Measurements from ENCODE around the gene PRR35.
"Not testable (repeated sequence)": the region's sequence is repeated elsewhere in the genome, so short reads cannot be mapped to it uniquely, and the experiment has no call there.

Gene PRR35

DNA sequence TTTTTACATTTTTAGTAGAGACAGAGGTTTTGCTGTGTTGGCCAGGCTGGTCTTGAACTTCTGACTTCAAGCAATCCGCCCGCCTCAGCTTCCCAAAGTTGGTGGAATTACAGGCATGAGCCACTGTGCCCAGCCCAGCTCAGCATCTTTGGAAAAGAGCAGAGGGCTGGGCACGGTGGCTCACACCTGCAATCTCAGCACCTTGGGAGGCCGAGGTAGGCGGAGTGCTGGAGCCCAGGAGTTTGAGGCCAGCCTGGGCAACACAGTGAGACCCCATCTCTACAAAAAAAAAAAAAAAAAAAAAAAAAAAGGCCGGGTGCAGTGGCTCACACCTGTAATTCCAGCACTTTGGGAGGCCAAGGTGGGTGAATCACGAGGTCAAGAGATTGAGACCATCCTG, 37.5 kb downstream of the PRR35 start:
- not testable (repeated sequence) for DNase-seq

DNA sequence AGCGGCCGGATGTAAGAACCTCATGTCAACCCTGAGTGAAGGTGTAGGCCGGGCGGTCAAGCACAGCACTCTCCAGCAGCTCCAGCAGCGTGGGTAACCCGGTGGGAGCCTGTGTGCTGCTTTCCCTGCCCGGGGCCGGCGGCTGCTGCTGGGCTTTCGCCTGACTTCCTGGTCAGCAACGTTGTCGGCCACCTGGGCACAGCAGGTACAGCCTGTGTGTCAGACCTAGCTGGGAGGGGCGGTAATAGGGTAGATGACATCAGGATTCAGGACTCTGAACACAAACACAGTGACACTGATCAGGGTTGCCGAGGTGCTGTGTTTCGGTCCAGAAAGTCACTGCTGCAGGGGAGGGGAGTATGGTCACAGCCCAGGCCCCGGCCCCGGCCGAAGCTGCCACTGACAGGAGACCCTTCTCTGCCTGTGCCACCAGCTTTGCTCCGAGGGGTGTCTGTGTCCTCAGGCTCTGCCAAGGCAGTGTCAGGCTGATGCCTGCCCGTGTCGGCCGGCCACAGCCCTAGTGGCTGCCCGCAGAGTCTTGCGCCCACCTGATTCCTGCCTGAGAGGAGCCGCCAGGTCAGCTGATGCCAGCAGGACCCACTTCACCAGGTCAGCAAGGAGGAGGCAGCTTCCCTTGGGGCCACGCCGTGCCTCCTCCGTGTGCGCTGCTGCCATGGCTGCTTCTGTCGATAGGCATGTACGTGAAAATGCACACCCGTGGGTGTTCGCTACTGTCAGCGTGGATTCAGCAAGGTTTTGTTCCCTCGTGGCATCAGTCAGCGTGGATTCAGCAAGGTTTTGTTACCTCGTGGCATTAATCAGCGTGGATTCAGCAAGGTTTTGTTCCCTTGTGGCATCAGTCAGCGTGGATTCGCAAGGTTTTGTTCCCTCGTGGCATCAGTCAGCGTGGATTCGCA, 38.9 kb downstream of the PRR35 start:
- no peak for DNase-seq

DNA sequence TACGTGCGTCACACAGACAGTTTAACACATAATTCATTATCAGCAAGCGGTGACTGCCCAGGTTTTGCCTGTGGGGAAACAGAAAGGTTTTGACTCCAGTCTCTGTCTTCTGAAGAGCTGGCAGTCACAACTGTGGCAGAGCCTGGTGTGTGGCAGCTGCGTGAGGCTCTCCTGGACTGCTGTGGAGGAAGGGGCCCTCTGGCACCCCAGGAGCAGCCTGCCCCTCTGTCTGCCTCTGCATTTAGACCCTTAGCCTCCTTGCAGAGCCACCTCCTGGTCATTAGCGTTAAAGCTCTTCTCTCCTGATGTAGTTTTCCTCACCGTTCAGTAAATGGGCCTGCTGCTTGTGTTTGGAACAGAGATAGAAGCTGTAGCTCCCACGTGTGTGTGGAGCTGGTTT, 40.6 kb downstream of the PRR35 start:
- DNase-seq = no peak

DNA sequence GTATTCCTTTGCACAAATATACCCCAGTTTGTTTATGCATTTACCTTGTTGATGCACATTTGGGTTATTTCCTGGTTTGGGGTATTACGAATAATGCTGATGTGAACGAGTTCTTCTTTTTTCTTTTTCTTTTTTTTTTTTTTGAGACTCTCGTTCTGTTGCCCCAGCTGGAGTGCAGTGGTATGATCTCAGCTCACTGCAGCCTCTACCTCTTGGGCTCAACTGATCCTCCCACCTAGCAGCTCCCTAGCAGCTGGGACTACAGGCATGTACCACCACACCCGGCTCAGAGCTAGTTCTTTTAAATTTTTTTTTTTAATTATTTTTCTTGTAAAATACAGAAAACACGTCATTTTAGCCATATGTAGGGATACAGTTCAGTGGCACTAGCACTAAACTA, 43.7 kb downstream of the PRR35 start:
- DNase-seq = no peak

DNA sequence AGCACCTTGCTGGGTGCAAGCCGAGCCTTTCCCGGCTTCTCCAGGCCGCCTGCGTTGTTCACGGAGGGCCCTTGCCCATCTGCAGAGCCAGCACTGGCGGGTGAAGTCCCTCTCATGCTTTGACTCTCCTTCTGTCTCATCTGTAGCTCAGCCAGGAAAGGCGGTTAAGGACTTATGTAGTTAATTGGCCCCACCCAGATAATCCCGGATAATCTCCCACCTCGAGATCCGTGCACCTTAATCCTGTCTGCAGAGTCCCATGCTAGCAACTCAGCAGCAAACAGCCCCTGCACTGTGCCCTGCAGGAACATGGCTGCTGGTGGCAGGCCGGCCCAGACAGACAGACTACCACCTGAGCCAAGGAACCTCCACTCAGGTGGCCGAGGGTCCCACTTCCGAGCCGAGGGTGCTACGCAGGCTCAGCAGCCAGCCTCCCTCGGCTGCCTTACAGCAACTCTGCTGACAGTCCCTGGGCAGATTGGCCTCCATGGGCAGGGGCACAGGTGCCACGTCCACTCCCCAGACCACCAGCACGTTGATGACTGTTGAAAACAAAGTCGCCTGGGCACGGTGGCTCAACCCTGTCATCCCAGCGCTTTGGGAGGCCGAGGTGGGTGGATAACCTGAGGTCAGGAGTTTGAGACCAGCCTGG, 46.6 kb downstream of the PRR35 start:
- DNase-seq = no peak

DNA sequence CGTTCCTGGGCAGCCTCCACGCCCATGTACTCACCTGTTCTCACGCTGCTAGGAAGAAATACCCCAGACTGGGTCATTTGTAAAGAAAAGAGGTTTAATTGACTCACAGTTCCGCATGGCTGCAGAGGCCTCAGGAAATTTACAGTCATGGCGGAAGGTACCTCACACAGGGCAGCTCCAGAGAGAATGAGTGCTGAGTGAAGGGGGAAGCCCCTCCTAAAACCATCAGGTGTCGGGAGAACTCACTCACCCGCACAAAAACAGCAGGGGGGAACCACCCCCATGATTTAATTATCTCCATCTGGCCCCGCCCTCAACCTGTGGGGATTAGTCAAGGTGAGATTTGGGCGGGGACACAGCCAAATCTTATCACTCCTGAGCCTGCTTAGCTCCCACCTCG, 47.8 kb downstream of the PRR35 start:
- no peak for DNase-seq

DNA sequence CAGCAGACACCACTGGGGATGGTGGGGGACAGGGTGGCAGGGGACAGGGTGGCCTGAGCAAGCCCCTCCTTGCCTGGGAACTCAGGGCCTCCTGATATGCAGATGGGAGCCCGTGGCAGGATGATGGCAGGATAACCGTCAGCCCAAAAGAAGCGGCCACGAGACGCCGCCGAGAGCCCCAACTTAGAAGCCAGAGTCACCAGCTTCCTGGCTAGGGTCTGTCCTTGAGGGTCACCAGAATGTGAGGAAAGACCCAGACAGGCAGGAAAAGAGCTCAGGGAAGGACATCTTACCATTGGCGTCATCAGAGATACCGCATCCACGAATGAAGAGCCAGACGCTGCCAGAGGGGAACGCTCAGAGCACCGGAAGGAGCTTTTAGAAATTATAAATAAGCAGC, 49.1 kb downstream of the PRR35 start:
- DNase-seq = no peak

DNA sequence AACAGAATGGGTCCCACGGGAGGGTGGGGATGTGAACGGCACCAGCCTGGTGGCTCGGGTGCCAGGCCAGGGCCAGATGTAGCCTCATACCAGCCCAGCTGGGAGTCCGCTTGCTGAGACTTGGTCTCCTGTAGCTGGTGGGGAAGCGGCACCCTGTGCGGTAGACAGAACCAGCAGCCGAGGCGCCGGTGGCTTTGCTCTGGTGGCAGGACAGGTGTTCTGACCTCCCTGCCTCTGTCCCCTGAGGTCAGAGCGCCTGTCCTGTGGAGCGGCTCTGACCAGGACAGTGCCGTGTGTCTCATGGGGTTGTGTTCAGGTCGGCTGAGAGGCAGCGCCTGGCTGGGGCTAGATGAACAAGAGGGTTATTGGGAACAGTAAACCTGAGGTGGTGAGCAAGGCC, 49.8 kb downstream of the PRR35 start:
- no peak for DNase-seq

DNA sequence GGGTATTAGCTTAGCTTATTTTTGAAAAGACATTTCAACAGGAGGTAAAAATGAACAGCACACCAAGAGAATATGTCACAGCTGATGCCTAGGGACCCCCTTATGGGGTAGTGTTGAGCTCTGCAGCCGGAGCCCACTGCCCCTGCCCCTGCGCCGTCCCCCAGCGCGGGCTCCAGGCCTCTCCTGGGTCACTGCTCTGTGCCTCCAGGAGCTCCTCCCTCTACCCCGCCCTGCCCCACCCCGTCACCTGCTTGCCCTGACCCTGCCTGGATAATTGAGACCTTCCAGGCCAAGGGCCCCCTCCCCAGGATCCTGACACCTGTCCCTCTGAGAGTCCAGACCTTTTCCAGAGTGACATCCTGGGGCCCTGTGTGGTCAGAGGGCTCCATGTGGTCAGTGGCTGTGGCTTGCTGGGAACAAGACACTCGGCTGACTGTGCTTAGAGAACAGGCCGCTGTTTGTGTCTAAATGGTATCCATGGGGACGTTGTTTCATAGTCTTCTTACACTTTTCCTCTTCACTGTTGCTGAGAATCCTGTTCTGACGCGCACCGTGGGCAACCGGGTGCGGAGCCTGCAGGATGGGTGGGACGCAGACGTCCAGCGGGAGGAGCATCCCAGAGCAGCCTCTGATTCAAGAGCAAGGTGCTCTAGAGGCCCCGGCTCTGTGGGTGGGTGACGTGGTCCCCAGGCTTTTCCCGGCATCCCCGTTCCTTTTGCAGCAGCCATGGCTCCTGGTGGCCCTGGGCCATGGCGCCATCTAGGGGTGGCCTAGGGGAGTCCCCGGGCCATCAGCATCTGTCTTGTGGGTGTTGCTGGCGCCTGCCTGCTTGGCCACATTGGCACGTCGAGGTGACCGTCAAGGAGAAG, 50.6 kb downstream of the PRR35 start:
- peak; percentile 31 for DNase-seq

DNA sequence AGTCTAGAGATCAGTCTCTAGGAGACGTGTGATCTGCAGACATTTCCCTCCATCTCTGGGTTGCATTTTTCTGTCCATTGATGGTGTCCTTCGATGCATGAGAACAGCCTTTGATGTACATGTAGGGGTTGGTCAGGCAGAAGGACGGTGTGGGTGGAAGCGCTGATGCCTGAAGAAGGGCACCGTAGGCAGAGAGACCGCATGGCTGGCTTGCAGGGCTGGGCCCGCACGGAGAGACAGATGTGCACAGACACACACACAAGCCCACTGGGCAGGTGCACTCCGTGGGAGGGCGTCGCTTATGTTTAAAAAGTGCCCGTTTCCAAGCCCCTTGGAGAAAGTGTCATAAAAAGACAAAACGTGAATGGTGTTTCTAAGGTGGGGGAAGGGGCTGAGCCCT, 54.9 kb downstream of the PRR35 start:
- no peak for DNase-seq
